K562 (cell line): ENCODE results near the gene AMIGO3. TPM values are rescaled to one million over a fixed set of nuclear protein-coding genes. Genes with fewer than 3 reads are reported as not detected.
"Not testable (repeated sequence)": the region's sequence is repeated elsewhere in the genome, so short reads cannot be mapped to it uniquely, and the experiment has no call there.

ENCODE experiments used
- ATAC-seq: fragments of 200-7000 bp; cut with Tn5 transposase; 3 replicates; pipeline ENCODE4 v1.9.1; 2020; ENCODE audit warnings: moderate library complexity
- BruUV-seq: library from RNA; stranded (reverse); fragments of 400-500 nt; replicated peaks from 2 replicates; lab custom pipeline; 2021; lab: Mats Ljungman, UMichigan
- CTCF ChIA-PET: fragments of 300-600 bp; formaldehyde crosslinking; extraction: SDS; loops from one replicate; lab custom pipeline; 2021; ENCODE audit warnings: low intra/inter-chr PET ratio; lab: Yijun Ruan, JAX
- POLR2A ChIA-PET: fragments of 300-600, 350-650 bp; sonication (Branson Sonifier 250); formaldehyde crosslinking; extraction: SDS; loops from one replicate; lab custom pipeline; 2021; ENCODE audit warnings: antibody characterized with exemption, inconsistent platforms; lab: Yijun Ruan, JAX
- DNase-seq, 4 experiments: peaks; one replicate each; pipeline versions ENCODE4 v3.0.0 to v3.0.0-alpha.2; 2011 to 2018; ENCODE audit warnings: low spot score in 3 of 4, mixed read lengths in 3 of 4; ENCODE audit errors: extremely low read depth in 1 of 4
- FAIRE-seq: peaks from 2 replicates; lab custom pipeline; 2011; peaks lifted over from hg19 to GRCh38; lab: Jason Lieb, UNC
- H2AFZ ChIP-seq: 2 replicates; pipeline ENCODE4 v1.6.0; 2011; ENCODE audit warnings: low read depth, low read length, control low read depth, inconsistent platforms
- H3K27ac ChIP-seq: fragments of 200-600 bp; 3 replicates; pipeline ENCODE4 v1.8.0; 2011; ENCODE audit warnings: low read depth, mild to moderate bottlenecking, control low read depth, inconsistent platforms, low read length, moderate library complexity, mixed read lengths; ENCODE audit errors: extremely low read depth
- H3K27me3 ChIP-seq, 2 experiments: fragments of 300-600 bp in 1 of 2; 2 replicates in 1 of 2; 3 replicates in 1 of 2; pipeline versions ENCODE4 v1.6.0 to v1.8.0; 2011; ENCODE audit warnings: inconsistent platforms in 2 of 2, low read length in 2 of 2, mild to moderate bottlenecking in 1 of 2, mixed read lengths in 1 of 2, moderate library complexity in 1 of 2; ENCODE audit not compliant: control insufficient read depth in 2 of 2, insufficient read depth in 2 of 2
- H3K36me3 ChIP-seq: fragments of 300-600 bp; 3 replicates; pipeline ENCODE4 v1.8.0; 2011; ENCODE audit warnings: mild to moderate bottlenecking, low read length, inconsistent platforms; ENCODE audit not compliant: control insufficient read depth, insufficient read depth
- H3K4me1 ChIP-seq, 2 experiments: fragments of 200-600 bp in 1 of 2; replicated peaks in 1 of 2; 2 replicates in 1 of 2; 3 replicates in 1 of 2; pipeline versions ENCODE4 v1.5.1 to v1.8.0; 2011; ENCODE audit warnings: inconsistent platforms in 2 of 2, low read length in 2 of 2, mild to moderate bottlenecking in 1 of 2, mixed read lengths in 1 of 2, moderate library complexity in 1 of 2; ENCODE audit not compliant: control insufficient read depth in 2 of 2, insufficient read depth in 2 of 2
- H3K4me2 ChIP-seq: 2 replicates; pipeline ENCODE4 v1.6.1; 2011; ENCODE audit warnings: low read length, control low read depth, inconsistent platforms, mixed read lengths; ENCODE audit not compliant: insufficient read depth
- H3K4me3 ChIP-seq: fragments of 200-600 bp; sonication (generic), shearing (Covaris generic); 2 replicates; pipeline ENCODE4 v1.5.1; 2016; ENCODE audit warnings: control low read depth, inconsistent platforms
- H3K79me2 ChIP-seq: fragments of 200-600 bp; 3 replicates; pipeline ENCODE4 v1.8.0; 2011; ENCODE audit warnings: low read length, inconsistent platforms; ENCODE audit not compliant: control insufficient read depth, insufficient read depth
- H3K9ac ChIP-seq, 2 experiments: 2 replicates each; pipeline versions ENCODE4 v1.6.0 to v1.6.1; 2011; ENCODE audit warnings: low read depth in 2 of 2, low read length in 2 of 2, control low read depth in 1 of 2, inconsistent platforms in 1 of 2, mild to moderate bottlenecking in 1 of 2, mixed read lengths in 1 of 2; ENCODE audit not compliant: insufficient read depth in 1 of 2
- H3K9me1 ChIP-seq: one replicate; pipeline ENCODE4 v1.6.0; 2011; ENCODE audit warnings: inconsistent platforms, mild to moderate bottlenecking, low read length, moderate library complexity; ENCODE audit not compliant: control insufficient read depth, insufficient read depth
- H3K9me3 ChIP-seq: replicated peaks from 2 replicates; pipeline ENCODE4 v1.5.1; 2011; ENCODE audit warnings: low read depth, low read length, inconsistent platforms; ENCODE audit not compliant: control insufficient read depth, insufficient read depth
- H4K20me1 ChIP-seq: replicated peaks from 2 replicates; pipeline ENCODE4 v1.6.1; 2011; ENCODE audit warnings: low read length, inconsistent platforms, mixed read lengths; ENCODE audit not compliant: control insufficient read depth, insufficient read depth
- ARID1B ChIP-seq: fragments of 450-650 bp; IDR thresholded peaks from 2 replicates; pipeline ENCODE4 v1.6.1; 2016; ENCODE audit warnings: antibody characterized with exemption, mild to moderate bottlenecking, inconsistent platforms
- CBFA2T3 ChIP-seq: fragments of 450-650 bp; IDR thresholded peaks from 2 replicates; pipeline ENCODE4 v1.6.1; 2017
- E2F6 ChIP-seq, 2 experiments: IDR thresholded peaks; 2 replicates each; pipeline ENCODE4 v1.6.1; 2011; ENCODE audit warnings: borderline replicate concordance in 1 of 2, control low read depth in 1 of 2, low read depth in 1 of 2, low read length in 1 of 2, mild to moderate bottlenecking in 1 of 2, mixed read lengths in 1 of 2, moderate library complexity in 1 of 2; ENCODE audit not compliant: insufficient read depth in 1 of 2, insufficient read length in 1 of 2, poor library complexity in 1 of 2, severe bottlenecking in 1 of 2; ENCODE audit errors: extremely low read depth in 1 of 2
- KDM5B ChIP-seq: fragments of 200-600 bp; sonication (generic); IDR thresholded peaks from 2 replicates; pipeline ENCODE4 v1.6.1; 2012; ENCODE audit warnings: low read depth, mild to moderate bottlenecking, moderate library complexity, low read length, control low read depth, inconsistent platforms; ENCODE audit not compliant: insufficient replicate concordance
- TCF3 ChIP-seq: sonication (generic); formaldehyde crosslinking; IDR thresholded peaks from 2 replicates; pipeline ENCODE4 v1.4.0; 2020; ENCODE audit warnings: mild to moderate bottlenecking, missing genetic modification reagents
- TEAD4 ChIP-seq, 2 experiments: sonication (generic) in 1 of 2; formaldehyde crosslinking in 1 of 2; IDR thresholded peaks; 2 replicates each; pipeline versions ENCODE4 v1.6.1 to v1.8.0; 2012 to 2022; ENCODE audit warnings: borderline replicate concordance in 1 of 2, inconsistent platforms in 1 of 2, low read length in 1 of 2, mild to moderate bottlenecking in 1 of 2, missing genetic modification reagents in 1 of 2
- ZBTB7A ChIP-seq: IDR thresholded peaks from 2 replicates; pipeline ENCODE4 v1.6.1; 2011; ENCODE audit warnings: low read depth, mild to moderate bottlenecking, low read length, moderate library complexity, borderline replicate concordance; ENCODE audit not compliant: control insufficient read depth
- WGBS: fragments of 100-300 bp; shearing (Covaris generic); methylation state at CpG from one replicate; pipeline ENCODE4 v1.1.6; 2016; ENCODE audit warnings: low coverage, mixed read lengths; ENCODE audit not compliant: insufficient coverage; ENCODE audit errors: missing lambda C conversion rate; 5-methylcytosine and 5-hydroxymethylcytosine counted together
- in situ Hi-C: fragments of 300-500 bp; cut with MboI; formaldehyde crosslinking; loops from 4 replicates; pipeline ENCODE4 v1.15.0; 2018; ENCODE audit warnings: inconsistent platforms, mixed read lengths
- intact Hi-C: fragments of 100-400 bp; cut with micrococcal nuclease; formaldehyde crosslinking; loops from 2 replicates; pipeline ENCODE4 v1.14.2; 2022
- polyA plus RNA-seq, 8 experiments: library from polyadenylated mRNA; depleted of rRNA in 4 of 8; stranded (reverse) in 5 of 8; unstranded in 3 of 8; fragments of >200 nt; fragmentation: Nextera tagmentation in 2 of 8; fragmentation: Illumina TruSeq in 1 of 8; extraction: Ambion mirVana in 2 of 8; extraction: Trizol in 1 of 8; gene quantifications; 2 replicates each; pipeline versions ENCODE4 v1.2.1 to v1.2.3, GENCODE V29; 2011 to 2014; ENCODE audit warnings: inconsistent platforms in 1 of 8, missing spikeins in 1 of 8
- total RNA-seq, 7 experiments: library from RNA; depleted of rRNA in 6 of 7; stranded (reverse); fragments of >200 nt in 6 of 7; fragmentation: Illumina TruSeq in 2 of 7; extraction: Trizol in 2 of 7; gene quantifications; 2 replicates each; pipeline versions ENCODE4 v1.2.1 to v1.2.3, GENCODE V29; 2011 to 2021; ENCODE audit warnings: low replicate concordance in 1 of 7
- TF ChIP-seq, protein P1 (sequence below), 2 experiments: fragments of 450-650 bp; formaldehyde crosslinking in 1 of 2; IDR thresholded peaks; 2 replicates each; pipeline versions ENCODE4 v1.4.0 to v1.6.1; 2014 to 2020; ENCODE audit warnings: mild to moderate bottlenecking in 2 of 2, borderline replicate concordance in 1 of 2, low read depth in 1 of 2

The AMIGO3 gene
- total and polyA plus RNA-seq, 9 of the 15 experiments (the other 6 are each of a cell fraction or from before 2014, with no cell fraction given): 0.13 to 2.8 (median 0.44) TPM; not detected in 4

GRCh38 chr3:49689908-49690624, 29.4 kb downstream of the AMIGO3 start:
- H2AFZ ChIP-seq: peak overlapping the region; percentile 30
- in situ Hi-C loops; BruUV-seq; H3K9me3 ChIP-seq; H3K36me3 ChIP-seq; intact Hi-C loops; CTCF ChIA-PET; H3K9me1 ChIP-seq; H3K27me3 ChIP-seq; H4K20me1 ChIP-seq; TF ChIP-seq TEAD4 (CRISPR knock-in tag; IDR thresholded peaks at IDR 0.05; ENCODE audit: borderline replicate concordance): not testable (repeated sequence)
- under 1% methylated on average over 16 of the region's 16 CpGs for WGBS
- H3K27ac ChIP-seq: peak overlapping the region; percentile 87
- peak overlapping the region; percentile 66 for H3K4me3 ChIP-seq
- H3K79me2 ChIP-seq: peaks cover 26% of the 10 kb centered on the region
- peak overlapping the region; percentile 72 to 94 for H3K9ac ChIP-seq
- ATAC-seq: peak; percentile 66
- peak; percentile 82 for FAIRE-seq
- POLR2A ChIA-PET: interaction anchor here (1.0 kb wide), 1 partner anchor 14 kb away, joined by 3 read pairs; no protein-coding TSS in a partner anchor
- peak; percentile 47 to 57 (median 55) for DNase-seq
- H3K4me1 ChIP-seq: peaks cover 6 to 33% of the 10 kb centered on the region in 2 experiments; a peak in 4 of 5 replicates
- peak overlapping the region; percentile 81 for H3K4me2 ChIP-seq
- TF ChIP-seq ZBTB7A (peak; percentile 55; the same call in 1 of the 2 replicates), TCF3 (peak; percentile 28; the same call in 1 of the 2 replicates), TEAD4 (IDR thresholded peaks at IDR 0.05; ENCODE audit: low read length) (0 out of 2 replicates have a peak, but pooled peaks have one; percentile 21), E2F6 (IDR thresholded peaks at IDR 0.05; ENCODE audit: borderline replicate concordance in 1 of 2, extremely low read depth in 1 of 2, insufficient read depth in 1 of 2, insufficient read length in 1 of 2, low read depth in 1 of 2, low read length in 1 of 2, poor library complexity in 1 of 2, severe bottlenecking in 1 of 2) (peak in 1 of 2 experiments; percentile 17), CBFA2T3 (0 out of 2 replicates have a peak, but pooled peaks have one; percentile 18), ARID1B (peak; percentile 46; the same call in 1 of the 2 replicates), KDM5B (peak; percentile 26)
- TF ChIP-seq, protein P1, sequence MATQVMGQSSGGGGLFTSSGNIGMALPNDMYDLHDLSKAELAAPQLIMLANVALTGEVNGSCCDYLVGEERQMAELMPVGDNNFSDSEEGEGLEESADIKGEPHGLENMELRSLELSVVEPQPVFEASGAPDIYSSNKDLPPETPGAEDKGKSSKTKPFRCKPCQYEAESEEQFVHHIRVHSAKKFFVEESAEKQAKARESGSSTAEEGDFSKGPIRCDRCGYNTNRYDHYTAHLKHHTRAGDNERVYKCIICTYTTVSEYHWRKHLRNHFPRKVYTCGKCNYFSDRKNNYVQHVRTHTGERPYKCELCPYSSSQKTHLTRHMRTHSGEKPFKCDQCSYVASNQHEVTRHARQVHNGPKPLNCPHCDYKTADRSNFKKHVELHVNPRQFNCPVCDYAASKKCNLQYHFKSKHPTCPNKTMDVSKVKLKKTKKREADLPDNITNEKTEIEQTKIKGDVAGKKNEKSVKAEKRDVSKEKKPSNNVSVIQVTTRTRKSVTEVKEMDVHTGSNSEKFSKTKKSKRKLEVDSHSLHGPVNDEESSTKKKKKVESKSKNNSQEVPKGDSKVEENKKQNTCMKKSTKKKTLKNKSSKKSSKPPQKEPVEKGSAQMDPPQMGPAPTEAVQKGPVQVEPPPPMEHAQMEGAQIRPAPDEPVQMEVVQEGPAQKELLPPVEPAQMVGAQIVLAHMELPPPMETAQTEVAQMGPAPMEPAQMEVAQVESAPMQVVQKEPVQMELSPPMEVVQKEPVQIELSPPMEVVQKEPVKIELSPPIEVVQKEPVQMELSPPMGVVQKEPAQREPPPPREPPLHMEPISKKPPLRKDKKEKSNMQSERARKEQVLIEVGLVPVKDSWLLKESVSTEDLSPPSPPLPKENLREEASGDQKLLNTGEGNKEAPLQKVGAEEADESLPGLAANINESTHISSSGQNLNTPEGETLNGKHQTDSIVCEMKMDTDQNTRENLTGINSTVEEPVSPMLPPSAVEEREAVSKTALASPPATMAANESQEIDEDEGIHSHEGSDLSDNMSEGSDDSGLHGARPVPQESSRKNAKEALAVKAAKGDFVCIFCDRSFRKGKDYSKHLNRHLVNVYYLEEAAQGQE (IDR thresholded peaks at IDR 0.05; ENCODE audit: borderline replicate concordance): peak; percentile 48
- TF ChIP-seq, protein P1 (CRISPR knock-in tag; IDR thresholded peaks at IDR 0.05; ENCODE audit: low read depth): not testable (repeated sequence)
